ENCODE data around the gene IGF2BP3. TPM values are rescaled to one million over a fixed set of nuclear protein-coding genes. Genes with fewer than 3 reads are reported as not detected.
A peak's percentile ranks its signal among the peaks of the same experiment; 100 is the strongest.

IGF2BP3 gene
- total and polyA plus RNA-seq, 10 of the 15 experiments (the other 5 are each of a cell fraction or from before 2014, with no cell fraction given): 4.6 to 61.2 (median 36.9) TPM

GRCh38 chr7:23474094-23474828 lies 4.0 kb upstream of the IGF2BP3 start:
- FAIRE-seq (peak; percentile 38), ATAC-seq (peak; percentile 76), DNase-seq (ENCODE audit: low read depth, low spot score) (peak; percentile 76)
- Histone ChIP-seq H3K9me3 (replicated peaks; ENCODE audit: control insufficient read depth, insufficient read depth, low read length) (no peaks in the 10 kb centered on the region), H3K4me2 (ENCODE audit: control insufficient read depth, insufficient read depth) (peak overlapping the region; percentile 85), H3K4me1 (ENCODE audit: control insufficient read depth, insufficient read depth, low read length) (no peaks in the 10 kb centered on the region), H3K9ac (ENCODE audit: control insufficient read depth, insufficient read depth, low read length) (peak overlapping the region; percentile 88), H3K4me3 (peak overlapping the region; percentile 89), H3K27me3 (replicated peaks in 1 of 2; ENCODE audit: control insufficient read depth in 2 of 2, insufficient read depth in 2 of 2, low read length in 1 of 2) (peaks cover 0 to 4% of the 10 kb centered on the region in 2 experiments; a peak in 1 of 4 replicates), H3K79me2 (ENCODE audit: control insufficient read depth, insufficient read depth, low read length) (peaks cover 55% of the 10 kb centered on the region), H4K20me1 (ENCODE audit: control insufficient read depth, insufficient read depth) (no peaks in the 10 kb centered on the region), H3K27ac (ENCODE audit: control insufficient read depth, insufficient read depth) (peak overlapping the region; percentile 94), H2AFZ (ENCODE audit: control insufficient read depth, low read depth, low read length) (peak overlapping the region; percentile 89), H3K36me3 (ENCODE audit: control insufficient read depth in 2 of 2, insufficient read depth in 2 of 2, low read length in 1 of 2) (no peaks in the 10 kb centered on the region)
- in situ Hi-C loops (cut with MboI) (no loop called here), intact Hi-C loops (cut with micrococcal nuclease; ENCODE audit: unreplicated experiment) (loop anchor here (1.0 to 5.0 kb wide), 5 partner anchors 56 to 292 kb away; partner anchors contain the start of genes CCDC126 and NUP42)
- 1% methylated on average over 63 of the region's 66 CpGs for WGBS (ENCODE audit: insufficient coverage, insufficient replicate concordance, low lambda C conversion rate, missing lambda C conversion rate)
- BruUV-seq (replicated peaks): no TSS peak
- RAD21 ChIA-PET (ENCODE audit: unreplicated experiment): interaction anchor here (2.0 kb wide), 1 partner anchor 66 kb away, joined by 11 read pairs; no protein-coding TSS in a partner anchor
- CTCF ChIA-PET: interaction anchor here (0.9 to 1.3 kb wide), 5 partner anchors 11 to 116 kb away, joined by 3 to 5 read pairs (median 3); no protein-coding TSS in a partner anchor
- POLR2A ChIA-PET: interaction anchor here (0.6 to 2.3 kb wide), 5 partner anchors 17 to 57 kb away, joined by 3 to 7 read pairs (median 5); no protein-coding TSS in a partner anchor
- SMC1A ChIA-PET (ENCODE audit: uncharacterized antibody, unreplicated experiment): interaction anchor here (1.0 to 1.9 kb wide), 7 partner anchors 29 to 116 kb away, joined by 3 to 10 read pairs (median 4); no protein-coding TSS in a partner anchor
- no peak for TF ChIP-seq ZNF622 (IDR thresholded peaks at IDR 0.05)
- no peak for TF ChIP-seq NFXL1 (IDR thresholded peaks at IDR 0.05; ENCODE audit: borderline replicate concordance)
- no peak for TF ChIP-seq RBBP5 (conservative IDR thresholded peaks at IDR 0.05)
- TF ChIP-seq CBX5 (IDR thresholded peaks at IDR 0.05; ENCODE audit: low read depth): peak; percentile 62; the same call in 1 of the 2 replicates
- no peak for TF ChIP-seq NR2C2 (IDR thresholded peaks at IDR 0.05; ENCODE audit: borderline replicate concordance, control insufficient read depth, insufficient read length, low read depth)
- TF ChIP-seq IKZF2 (IDR thresholded peaks at IDR 0.05): peak; percentile 36 to 46; a peak in 1 of 4 replicates
- no peak for TF ChIP-seq HDAC2 (IDR thresholded peaks at IDR 0.05)
- TF ChIP-seq EP300 (IDR thresholded peaks at IDR 0.05; ENCODE audit: borderline replicate concordance in 1 of 2, control insufficient read depth in 1 of 2, low read depth in 2 of 2, low read length in 2 of 2): no peak
- TF ChIP-seq PAX5 (IDR thresholded peaks at IDR 0.05; ENCODE audit: borderline replicate concordance, low read depth, low read length): no peak; the same call in 1 of the 2 replicates
- peak; percentile 77 for TF ChIP-seq SP1 (IDR thresholded peaks at IDR 0.05; ENCODE audit: low read depth, low read length)
- peak; percentile 84 for TF ChIP-seq E2F4 (IDR thresholded peaks at IDR 0.05; ENCODE audit: low read depth, low read length)
- TF ChIP-seq PRDM15 (CRISPR knock-in tag; IDR thresholded peaks at IDR 0.05): no peak
- TF ChIP-seq HDAC6 (IDR thresholded peaks at IDR 0.05; ENCODE audit: unreplicated experiment): peak; percentile 61
- TF ChIP-seq ZNF592 (IDR thresholded peaks at IDR 0.05): no peak

Measured in GM12878 (cell line).